ENCODE measurements around the gene AJM1. TPM values are rescaled to one million over a fixed set of nuclear protein-coding genes. Genes with fewer than 3 reads are reported as not detected.

The AJM1 gene
- total and polyA plus RNA-seq, 4 experiments from 2014 or later = 0.05 to 2.8 (median 2.4) TPM; not detected in 1

DNA sequence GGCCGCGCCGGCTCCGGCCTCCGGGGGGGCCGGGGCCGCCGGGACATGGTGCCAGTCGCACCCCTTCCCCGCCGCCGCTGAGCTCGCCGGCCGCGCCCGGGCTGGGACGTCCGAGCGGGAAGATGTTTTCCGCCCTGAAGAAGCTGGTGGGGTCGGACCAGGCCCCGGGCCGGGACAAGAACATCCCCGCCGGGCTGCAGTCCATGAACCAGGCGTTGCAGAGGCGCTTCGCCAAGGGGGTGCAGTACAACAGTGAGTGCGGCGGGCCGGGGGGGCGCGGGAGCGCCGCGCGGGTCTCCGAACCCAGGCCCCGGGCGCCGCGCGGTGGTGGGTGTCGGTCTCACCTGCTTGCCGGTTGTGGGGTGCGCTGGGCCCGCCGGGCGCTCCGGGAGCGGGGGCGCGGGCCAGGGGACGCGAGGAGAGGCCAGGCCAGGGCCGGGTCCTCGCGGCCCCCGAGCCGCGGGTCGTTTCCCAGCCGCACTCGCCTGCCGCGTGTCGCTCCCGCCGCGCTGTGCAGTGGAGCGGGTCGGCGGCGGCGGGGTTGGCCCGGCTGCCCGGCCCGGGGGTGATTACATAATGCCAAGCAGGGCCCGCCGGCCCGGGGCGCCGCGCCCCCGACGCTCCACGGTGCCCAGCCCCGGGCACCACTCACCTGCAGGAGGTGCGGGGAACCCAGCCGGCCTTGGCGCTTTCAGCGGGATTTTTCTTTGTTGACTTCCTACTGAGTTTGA lies 34.0 kb upstream of the AJM1 start:
- no peaks in the 10 kb centered on the region for H3K36me3 ChIP-seq (ENCODE audit: insufficient read depth, low read length)
- CTCF ChIA-PET (ENCODE audit: partially characterized antibody) = interaction anchor here (2.0 to 2.8 kb wide), 2 partner anchors 16 to 34 kb away, joined by 5 to 11 read pairs; partner anchors contain the start of gene AJM1
- Mint-ChIP-seq H3K27ac (peak overlapping the region; percentile 35 to 87 (median 78)), H3K27me3 (no peaks in the 10 kb centered on the region), H3K36me3 (peaks cover 3 to 22% of the 10 kb centered on the region in 2 donors), H3K4me1 (peaks cover 15 to 53% (median 37%) of the 10 kb centered on the region in 4 donors), H3K4me3 (peak overlapping the region; percentile 80 to 88 (median 86)), H3K9me3 (no peaks in the 10 kb centered on the region)
- H3K27me3 ChIP-seq (ENCODE audit: insufficient read depth, low read length) = no peaks in the 10 kb centered on the region
- H3K4me1 ChIP-seq (ENCODE audit: insufficient read depth, low read length) = peaks cover 45% of the 10 kb centered on the region
- H3K4me3 ChIP-seq (ENCODE audit: low read length in 2 of 2) = peak overlapping the region; percentile 61 to 65
- intact Hi-C loops (cut with micrococcal nuclease) = loop anchor here (5.0 kb wide), 1 partner anchor 34 kb away; the partner anchor contains the start of gene AJM1
- H3K9me3 ChIP-seq (ENCODE audit: control insufficient read depth in 1 of 2, low read length in 2 of 2) = no peaks in the 10 kb centered on the region
- POLR2A ChIA-PET (ENCODE audit: partially characterized antibody) = interaction anchor here (0.7 to 5.1 kb wide), 24 partner anchors 9 to 448 kb away, joined by 3 to 38 read pairs (median 5); partner anchors contain the start of genes ABCA2, CCDC183, FBXW5 and FUT7
- DNase-seq = peak in 2 of 5 donors; percentile 49 to 59
- H3K27ac ChIP-seq (ENCODE audit: low read depth, low read length) = peak overlapping the region; percentile 83

DNA sequence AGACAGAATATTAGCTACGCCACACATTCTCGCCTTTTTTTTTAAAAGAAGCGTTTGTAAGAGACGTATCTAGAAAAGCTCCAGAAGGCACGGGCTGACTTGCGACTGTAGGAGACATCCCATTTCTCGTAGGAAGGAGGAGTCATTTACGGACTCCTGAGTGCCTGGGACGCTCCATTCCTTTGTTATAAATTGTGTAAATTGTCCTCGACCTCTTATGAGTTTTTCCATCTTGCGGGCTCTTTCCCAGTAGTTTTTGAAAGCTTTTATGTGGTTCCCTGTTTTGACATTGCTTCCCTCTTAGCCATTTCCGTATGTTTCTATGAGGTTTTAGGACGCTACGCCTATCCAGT lies 33.5 kb upstream of the AJM1 start:
- no peaks in the 10 kb centered on the region for H3K36me3 ChIP-seq (ENCODE audit: insufficient read depth, low read length)
- no peaks in the 10 kb centered on the region for H3K9me3 ChIP-seq (ENCODE audit: control insufficient read depth in 1 of 2, low read length in 2 of 2)
- H3K27ac Mint-ChIP-seq = peak overlapping the region; percentile 35 to 87 (median 75)
- intact Hi-C loops (cut with micrococcal nuclease) = loop anchor here (5.0 kb wide), 1 partner anchor 34 kb away; the partner anchor contains the start of gene AJM1
- H3K4me1 Mint-ChIP-seq = peaks cover 15 to 58% (median 41%) of the 10 kb centered on the region in 4 donors
- H3K27ac ChIP-seq (ENCODE audit: low read depth, low read length) = peak overlapping the region; percentile 83
- peak overlapping the region; percentile 79 to 87 (median 84) for H3K4me3 Mint-ChIP-seq
- POLR2A ChIA-PET (ENCODE audit: partially characterized antibody) = interaction anchor here (0.8 to 5.1 kb wide), 9 partner anchors 9 to 432 kb away, joined by 3 to 28 read pairs (median 12); partner anchors contain the start of genes ABCA2, FBXW5 and TUBB4B
- H3K4me3 ChIP-seq (ENCODE audit: low read length in 2 of 2) = peak overlapping the region; percentile 61 to 65
- no peaks in the 10 kb centered on the region for H3K27me3 ChIP-seq (ENCODE audit: insufficient read depth, low read length)
- CTCF ChIA-PET (ENCODE audit: partially characterized antibody) = interaction anchor here (1.8 to 2.8 kb wide), 3 partner anchors 16 to 220 kb away, joined by 5 to 11 read pairs (median 6); partner anchors contain the start of gene AJM1
- H3K9me3 Mint-ChIP-seq = no peaks in the 10 kb centered on the region
- DNase-seq = peak in 1 of 5 donors; percentile 25
- peaks cover 45% of the 10 kb centered on the region for H3K4me1 ChIP-seq (ENCODE audit: insufficient read depth, low read length)
- no peaks in the 10 kb centered on the region for H3K27me3 Mint-ChIP-seq
- peaks cover 4 to 24% of the 10 kb centered on the region in 2 donors for H3K36me3 Mint-ChIP-seq

- Histone ChIP-seq H3K4me1 (ENCODE audit: insufficient read depth, low read length) (peaks cover 17% of the 10 kb centered on the region), H3K9me3 (ENCODE audit: control insufficient read depth in 1 of 2, low read length in 2 of 2) (no peaks in the 10 kb centered on the region), H3K4me3 (ENCODE audit: low read length in 2 of 2) (no peak overlapping the region), H3K27ac (ENCODE audit: low read depth, low read length) (no peak overlapping the region), H3K27me3 (ENCODE audit: insufficient read depth, low read length) (no peaks in the 10 kb centered on the region), H3K36me3 (ENCODE audit: insufficient read depth, low read length) (no peaks in the 10 kb centered on the region)
- Mint-ChIP-seq H3K4me3 (peak overlapping the region in 1 of 8 donors; percentile 69), H3K4me1 (peaks cover 17 to 45% (median 26%) of the 10 kb centered on the region in 4 donors), H3K27ac (peak overlapping the region in 1 of 7 donors; percentile 33), H3K9me3 (no peaks in the 10 kb centered on the region), H3K36me3 (peaks cover 15 to 20% of the 10 kb centered on the region in 2 donors), H3K27me3 (no peaks in the 10 kb centered on the region)
- ChIA-PET CTCF (ENCODE audit: partially characterized antibody) (interaction anchor here (1.1 to 2.1 kb wide), 2 partner anchors 23 to 28 kb away, joined by 4 to 5 read pairs; partner anchors contain the start of gene AJM1), POLR2A (ENCODE audit: partially characterized antibody) (interaction anchor here (0.6 to 1.3 kb wide), 2 partner anchors 21 to 23 kb away, joined by 3 read pairs; no protein-coding TSS in a partner anchor)
- intact Hi-C loops (cut with micrococcal nuclease) = no loop called here
- no peak for DNase-seq
Measured at GRCh38 chr9:136814725-136815421, 27.4 kb upstream of the AJM1 start.

DNA sequence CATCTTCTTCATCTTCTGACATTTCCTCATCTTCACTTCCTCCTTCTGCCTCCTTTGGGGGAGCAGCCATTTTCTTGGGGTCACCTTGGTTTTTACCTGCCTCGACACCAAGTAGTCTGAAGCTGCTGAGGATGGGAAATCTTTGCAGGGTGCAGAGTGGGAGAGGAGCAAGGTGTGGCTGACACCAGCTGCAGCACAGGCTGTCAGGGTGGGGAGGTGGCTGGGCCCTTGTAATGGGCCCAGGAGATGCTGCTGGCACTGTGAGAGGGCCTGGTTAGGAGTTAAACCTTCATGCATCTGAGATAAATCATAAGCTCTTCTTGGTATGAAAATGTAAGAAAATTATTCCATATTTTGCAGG lies 26.9 kb upstream of the AJM1 start:
- no peaks in the 10 kb centered on the region for H3K9me3 ChIP-seq (ENCODE audit: control insufficient read depth in 1 of 2, low read length in 2 of 2)
- H3K27me3 Mint-ChIP-seq = no peaks in the 10 kb centered on the region
- DNase-seq = no peak
- H3K4me1 Mint-ChIP-seq = peaks cover 16 to 41% (median 23%) of the 10 kb centered on the region in 4 donors
- no peaks in the 10 kb centered on the region for H3K36me3 ChIP-seq (ENCODE audit: insufficient read depth, low read length)
- peaks cover 12% of the 10 kb centered on the region for H3K4me1 ChIP-seq (ENCODE audit: insufficient read depth, low read length)
- H3K27ac Mint-ChIP-seq = peak overlapping the region in 1 of 7 donors; percentile 12
- H3K36me3 Mint-ChIP-seq = peaks cover 15 to 18% of the 10 kb centered on the region in 2 donors
- no peaks in the 10 kb centered on the region for H3K9me3 Mint-ChIP-seq
- ChIA-PET POLR2A (ENCODE audit: partially characterized antibody) (interaction anchor here (0.6 to 1.4 kb wide), 2 partner anchors 9 to 25 kb away, joined by 3 to 6 read pairs; no protein-coding TSS in a partner anchor), CTCF (ENCODE audit: partially characterized antibody) (interaction anchor here (1.1 to 2.1 kb wide), 2 partner anchors 23 to 27 kb away, joined by 4 to 5 read pairs; partner anchors contain the start of gene AJM1)
- intact Hi-C loops (cut with micrococcal nuclease) = no loop called here
- H3K27ac ChIP-seq (ENCODE audit: low read depth, low read length) = no peak overlapping the region
- H3K4me3 Mint-ChIP-seq = no peak overlapping the region
- no peaks in the 10 kb centered on the region for H3K27me3 ChIP-seq (ENCODE audit: insufficient read depth, low read length)
- H3K4me3 ChIP-seq (ENCODE audit: low read length in 2 of 2) = no peak overlapping the region

DNA sequence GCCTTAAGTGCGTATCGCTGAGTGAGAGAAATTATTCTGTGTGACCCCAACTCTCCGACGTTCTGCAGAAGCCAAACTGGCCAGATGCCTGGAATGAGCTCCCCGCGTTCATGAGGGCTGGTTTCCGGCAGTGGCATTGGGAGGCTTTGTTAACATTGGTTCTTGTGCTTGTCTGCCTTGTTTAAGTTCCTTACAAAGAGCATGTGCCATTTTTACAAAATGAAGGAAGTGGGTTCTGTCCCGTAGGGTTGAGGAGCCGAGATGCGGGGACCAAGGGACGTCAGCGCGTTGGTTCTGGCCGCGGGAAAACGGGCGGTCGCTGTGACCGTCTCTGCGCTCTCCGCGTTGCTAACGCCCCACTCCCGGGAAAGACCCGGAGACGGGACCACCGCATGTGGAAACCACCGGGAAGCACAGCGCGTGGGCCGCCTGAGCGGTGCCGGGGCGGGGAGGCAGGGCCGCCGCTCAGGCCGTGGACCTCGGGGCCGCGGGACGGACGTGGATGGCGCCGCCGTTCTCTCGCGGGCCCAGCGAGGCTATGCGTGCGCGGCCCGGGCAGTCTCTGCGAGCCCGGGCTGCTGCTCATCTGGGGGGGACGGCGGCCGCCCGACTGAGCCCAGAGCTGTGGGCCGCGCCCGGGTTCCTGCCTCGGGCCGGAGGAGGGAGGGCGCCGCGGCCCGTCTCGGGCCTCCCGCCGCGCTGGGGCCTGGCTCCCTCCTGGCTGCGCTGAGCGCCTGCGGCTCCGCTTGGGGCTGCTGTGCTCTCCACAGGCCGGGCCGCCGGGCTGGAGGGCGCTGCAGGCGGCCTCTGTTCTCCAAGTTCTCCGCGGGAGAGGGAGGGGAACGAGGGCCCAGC lies 21.1 kb upstream of the AJM1 start:
- Mint-ChIP-seq H3K36me3 (peaks cover 3 to 15% of the 10 kb centered on the region in 2 donors), H3K27ac (no peak overlapping the region), H3K4me3 (no peak overlapping the region), H3K27me3 (no peaks in the 10 kb centered on the region), H3K9me3 (no peaks in the 10 kb centered on the region), H3K4me1 (peaks cover 3 to 12% (median 6%) of the 10 kb centered on the region in 4 donors)
- Histone ChIP-seq H3K27ac (ENCODE audit: low read depth, low read length) (no peak overlapping the region), H3K4me1 (ENCODE audit: insufficient read depth, low read length) (no peaks in the 10 kb centered on the region), H3K36me3 (ENCODE audit: insufficient read depth, low read length) (no peaks in the 10 kb centered on the region), H3K27me3 (ENCODE audit: insufficient read depth, low read length) (no peaks in the 10 kb centered on the region), H3K4me3 (ENCODE audit: low read length in 2 of 2) (no peak overlapping the region), H3K9me3 (ENCODE audit: control insufficient read depth in 1 of 2, low read length in 2 of 2) (no peaks in the 10 kb centered on the region)
- intact Hi-C loops (cut with micrococcal nuclease) = no loop called here
- CTCF ChIA-PET (ENCODE audit: partially characterized antibody) = interaction anchor here (1.1 to 1.5 kb wide), 2 partner anchors 21 to 208 kb away, joined by 4 to 5 read pairs; partner anchors contain the start of gene AJM1
- POLR2A ChIA-PET (ENCODE audit: partially characterized antibody) = no interaction called here
- no peak for DNase-seq

- peaks cover 3 to 11% of the 10 kb centered on the region in 2 donors for H3K36me3 Mint-ChIP-seq
- Histone ChIP-seq H3K27me3 (ENCODE audit: insufficient read depth, low read length) (no peaks in the 10 kb centered on the region), H3K36me3 (ENCODE audit: insufficient read depth, low read length) (no peaks in the 10 kb centered on the region), H3K27ac (ENCODE audit: low read depth, low read length) (no peak overlapping the region), H3K4me1 (ENCODE audit: insufficient read depth, low read length) (no peaks in the 10 kb centered on the region), H3K4me3 (ENCODE audit: low read length in 2 of 2) (no peak overlapping the region), H3K9me3 (ENCODE audit: control insufficient read depth in 1 of 2, low read length in 2 of 2) (no peaks in the 10 kb centered on the region)
- CTCF ChIA-PET (ENCODE audit: partially characterized antibody) = interaction anchor here (1.3 kb wide), 1 partner anchor 214 kb away, joined by 3 read pairs; no protein-coding TSS in a partner anchor
- no peaks in the 10 kb centered on the region for H3K9me3 Mint-ChIP-seq
- no peak for DNase-seq
- H3K4me3 Mint-ChIP-seq = no peak overlapping the region
- intact Hi-C loops (cut with micrococcal nuclease) = no loop called here
- H3K27ac Mint-ChIP-seq = no peak overlapping the region
- H3K27me3 Mint-ChIP-seq = no peaks in the 10 kb centered on the region
- POLR2A ChIA-PET (ENCODE audit: partially characterized antibody) = no interaction called here
- peaks cover 2 to 12% (median 5%) of the 10 kb centered on the region in 4 donors for H3K4me1 Mint-ChIP-seq
Measured at GRCh38 chr9:136821826-136822544, 20.3 kb upstream of the AJM1 start.

Measured in CD4-positive, alpha-beta memory T cell (primary cell).